Kidney capillary endothelial cell (primary cell): Measurements from ENCODE around the gene OR1I1.
A peak's percentile ranks its signal among the peaks of the same experiment; 100 is the strongest.
"Not testable (repeated sequence)": the region's sequence is repeated elsewhere in the genome, so short reads cannot be mapped to it uniquely, and the experiment has no call there.

ENCODE experiments used
- DNase-seq: peaks from one replicate; pipeline ENCODE4 v3.0.0-alpha.2; 2018; ENCODE audit warnings: low spot score

OR1I1 gene

GRCh38 chr19:15081911-15082310 is at the start of gene OR1I1:
Gene OR1I1 (plus strand): TSS chr19:15082211. CDS start chr19:15087066, 4,855 bp downstream.
- no peak for DNase-seq

GRCh38 chr19:15035795-15036311 is 46.2 kb upstream of the OR1I1 start:
- no peak for DNase-seq

GRCh38 chr19:15037586-15037985 is 44.4 kb upstream of the OR1I1 start:
- DNase-seq: no peak

- DNase-seq: no peak
These were observed 43.7 kb upstream of the OR1I1 start for GRCh38 chr19:15038294-15038693.

- DNase-seq: no peak
These were observed 40.0 kb upstream of the OR1I1 start for GRCh38 chr19:15042003-15042402.

GRCh38 chr19:15042826-15043225 is 39.2 kb upstream of the OR1I1 start:
- no peak for DNase-seq

- no peak for DNase-seq
These were observed 36.5 kb upstream of the OR1I1 start for GRCh38 chr19:15045506-15045905.

GRCh38 chr19:15047680-15048079 is 34.3 kb upstream of the OR1I1 start:
- DNase-seq: no peak

GRCh38 chr19:15048128-15048527 is 33.9 kb upstream of the OR1I1 start:
- DNase-seq: no peak

GRCh38 chr19:15048885-15049541 is 33.0 kb upstream of the OR1I1 start, which contains the start of gene CASP14:
Gene CASP14 (plus strand): TSS chr19:15049480. CDS start chr19:15052252, 2,772 bp downstream.
- DNase-seq: no peak

- DNase-seq: no peak
These were observed 31.4 kb upstream of the OR1I1 start for GRCh38 chr19:15050639-15051038.

- no peak for DNase-seq
These were observed 20.0 kb upstream of the OR1I1 start for GRCh38 chr19:15062036-15062435.

GRCh38 chr19:15070386-15070785 is 11.6 kb upstream of the OR1I1 start:
- not testable (repeated sequence) for DNase-seq

GRCh38 chr19:15072930-15073647 is 8.9 kb upstream of the OR1I1 start:
- DNase-seq: no peak

- DNase-seq: no peak
These were observed 7.6 kb upstream of the OR1I1 start for GRCh38 chr19:15074371-15074770.

- DNase-seq: no peak
These were observed 6.2 kb upstream of the OR1I1 start for GRCh38 chr19:15075806-15076205.

- not testable (repeated sequence) for DNase-seq
These were observed 2.0 kb upstream of the OR1I1 start for GRCh38 chr19:15080002-15080401.

- no peak for DNase-seq
These were observed 5.2 kb downstream of the OR1I1 start for GRCh38 chr19:15087182-15087581.

- DNase-seq: peak; percentile 53
These were observed 10.1 kb downstream of the OR1I1 start for GRCh38 chr19:15091918-15092753.

- no peak for DNase-seq
These were observed 11.0 kb downstream of the OR1I1 start for GRCh38 chr19:15093001-15093400.

- no peak for DNase-seq
These were observed 14.2 kb downstream of the OR1I1 start for GRCh38 chr19:15096223-15096622.

GRCh38 chr19:15097980-15098379 is 16.0 kb downstream of the OR1I1 start:
- DNase-seq: not testable (repeated sequence)
